ENCODE results near the gene GSK3A. TPM values are rescaled to one million over a fixed set of nuclear protein-coding genes. Genes with fewer than 3 reads are reported as not detected.

GSK3A gene
- 10 to 100 TPM; 38.2 to 39.0 TPM for total RNA-seq

DNA sequence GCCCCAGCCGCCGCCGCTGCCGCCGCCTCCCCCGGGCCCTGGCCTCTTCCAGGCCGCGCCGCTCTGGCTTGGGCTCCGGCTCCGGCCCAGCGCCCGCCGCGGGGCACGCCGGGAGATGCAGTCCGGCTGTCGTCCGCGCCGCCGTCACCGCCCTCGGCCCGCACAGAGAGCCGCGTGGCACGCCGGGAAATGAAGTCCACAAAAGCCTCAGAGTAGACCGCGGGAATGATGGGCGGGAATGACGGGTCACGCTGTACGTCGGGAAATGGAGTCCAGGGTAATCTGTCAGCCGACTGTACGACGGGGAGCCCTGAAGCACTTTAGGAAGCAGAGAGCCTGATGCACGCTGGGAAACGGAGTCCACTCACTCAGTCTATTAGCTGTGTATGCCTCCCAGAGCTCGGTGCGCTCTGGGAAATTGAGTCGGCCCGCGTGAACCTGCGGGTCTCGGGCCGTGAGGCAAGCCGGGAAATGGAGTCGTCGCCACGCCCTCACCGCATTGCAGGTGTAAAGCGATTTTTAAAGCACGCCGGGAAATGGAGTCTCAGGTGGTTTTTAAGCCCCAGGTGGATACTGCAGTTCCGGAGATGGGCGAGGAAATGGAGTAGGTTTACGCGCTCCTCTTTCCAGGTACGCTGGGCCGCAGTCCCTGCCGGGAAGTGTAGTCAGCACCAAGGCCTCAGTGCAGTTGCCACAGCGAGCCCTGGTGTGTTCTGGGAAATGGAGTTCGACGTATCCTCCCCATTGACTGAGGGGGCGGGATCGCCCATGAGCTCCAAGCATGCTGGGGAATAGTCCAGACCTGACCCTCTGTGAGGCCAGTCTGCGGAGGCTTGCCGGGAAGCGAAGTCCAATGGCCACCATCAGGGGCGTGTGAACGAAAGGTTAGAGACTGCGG, at the start of gene GSK3A:
Gene GSK3A (minus strand): TSS at position 91 of the 898 bp plus-strand sequence. CDS start 137 bp downstream, outside the sequence.
- Mint-ChIP-seq H3K27me3 (no peaks in the 10 kb centered on the region), H3K36me3 (peaks cover 13% of the 10 kb centered on the region), H3K9me3 (no peaks in the 10 kb centered on the region), H3K27ac (peak within 1 kb of the TSS; percentile 96), H3K4me1 (peaks cover 50% of the 10 kb centered on the region), H3K4me3 (peak within 1 kb of the TSS; percentile 94)
- peak; percentile 97 for DNase-seq

DNA sequence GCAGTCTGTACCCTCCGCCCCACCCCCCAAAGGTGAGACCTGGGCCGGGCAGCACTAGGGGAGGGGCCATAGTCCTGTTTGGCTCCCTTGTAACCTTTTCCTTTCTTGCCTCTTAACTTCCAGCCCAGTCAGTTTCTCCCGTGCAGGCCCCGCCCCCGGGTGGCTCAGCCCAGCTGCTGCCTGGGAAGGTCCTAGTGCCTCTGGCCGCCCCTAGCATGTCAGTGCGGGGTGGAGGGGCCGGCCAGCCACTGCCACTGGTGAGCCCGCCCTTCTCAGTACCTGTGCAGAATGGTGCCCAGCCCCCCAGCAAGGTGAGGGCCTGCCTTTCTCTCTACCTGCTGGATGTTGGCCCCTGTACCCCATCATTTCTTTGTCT, 49.0 kb upstream of the GSK3A start:
- no peak overlapping the region for H3K27ac Mint-ChIP-seq
- no peaks in the 10 kb centered on the region for H3K9me3 Mint-ChIP-seq

DNA sequence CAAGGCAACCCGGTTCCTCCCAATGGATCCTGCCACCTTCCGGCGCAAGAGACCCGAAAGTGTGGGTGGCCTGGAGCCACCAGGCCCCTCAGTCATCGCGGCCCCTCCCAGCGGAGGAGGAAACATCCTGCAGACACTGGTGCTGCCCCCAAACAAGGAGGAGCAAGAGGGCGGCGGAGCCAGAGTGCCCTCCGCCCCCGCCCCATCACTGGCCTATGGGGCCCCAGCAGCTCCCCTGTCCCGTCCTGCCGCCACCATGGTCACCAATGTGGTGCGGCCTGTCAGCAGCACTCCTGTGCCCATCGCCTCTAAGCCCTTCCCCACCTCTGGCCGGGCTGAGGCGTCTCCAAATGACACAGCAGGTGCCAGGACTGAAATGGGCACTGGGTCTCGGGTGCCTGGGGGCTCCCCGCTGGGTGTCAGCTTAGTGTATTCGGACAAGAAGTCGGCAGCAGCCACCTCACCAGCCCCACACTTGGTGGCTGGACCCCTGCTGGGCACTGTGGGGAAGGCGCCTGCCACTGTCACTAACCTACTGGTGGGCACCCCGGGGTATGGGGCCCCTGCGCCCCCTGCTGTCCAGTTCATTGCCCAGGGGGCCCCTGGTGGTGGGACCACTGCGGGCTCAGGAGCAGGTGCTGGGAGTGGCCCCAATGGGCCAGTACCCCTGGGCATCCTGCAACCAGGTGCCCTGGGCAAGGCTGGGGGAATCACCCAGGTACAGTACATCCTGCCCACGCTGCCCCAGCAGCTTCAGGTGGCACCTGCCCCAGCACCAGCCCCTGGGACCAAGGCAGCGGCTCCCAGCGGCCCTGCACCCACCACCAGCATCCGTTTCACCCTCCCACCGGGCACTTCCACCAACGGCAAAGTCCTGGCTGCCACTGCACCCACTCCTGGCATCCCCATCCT, 48.4 kb upstream of the GSK3A start:
- Mint-ChIP-seq H3K27ac (no peak overlapping the region), H3K27me3 (no peaks in the 10 kb centered on the region), H3K36me3 (peaks cover 9% of the 10 kb centered on the region), H3K4me3 (no peak overlapping the region), H3K4me1 (peaks cover 6% of the 10 kb centered on the region), H3K9me3 (no peaks in the 10 kb centered on the region)
- DNase-seq = peak; percentile 68

More for the DNA sequence above, 49.0 kb upstream of the GSK3A start:
- no peaks in the 10 kb centered on the region for H3K27me3 Mint-ChIP-seq
- peaks cover 4% of the 10 kb centered on the region for H3K4me1 Mint-ChIP-seq
- H3K4me3 Mint-ChIP-seq = no peak overlapping the region
- peaks cover 9% of the 10 kb centered on the region for H3K36me3 Mint-ChIP-seq
- DNase-seq = no peak

DNA sequence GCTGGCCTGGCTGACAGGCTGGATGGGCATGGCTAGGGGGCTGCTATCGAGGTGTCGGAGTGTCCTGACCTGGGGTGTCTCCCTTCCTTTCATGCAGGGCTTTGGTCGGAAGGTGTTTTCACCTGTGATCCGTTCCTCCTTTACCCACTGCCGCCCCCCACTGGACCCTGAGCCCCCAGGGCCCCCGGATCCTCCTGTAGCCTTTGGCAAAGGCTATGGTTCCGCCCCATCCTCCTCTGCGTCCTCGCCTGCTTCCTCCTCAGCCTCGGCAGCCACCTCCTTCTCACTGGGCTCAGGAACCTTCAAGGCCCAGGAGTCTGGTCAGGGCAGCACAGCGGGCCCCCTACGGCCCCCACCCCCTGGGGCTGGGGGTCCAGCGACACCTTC, 47.7 kb upstream of the GSK3A start:
- no peak overlapping the region for H3K27ac Mint-ChIP-seq
- peaks cover 9% of the 10 kb centered on the region for H3K4me1 Mint-ChIP-seq
- H3K36me3 Mint-ChIP-seq = peaks cover 9% of the 10 kb centered on the region
- no peaks in the 10 kb centered on the region for H3K27me3 Mint-ChIP-seq
- H3K9me3 Mint-ChIP-seq = no peaks in the 10 kb centered on the region
- no peak overlapping the region for H3K4me3 Mint-ChIP-seq
- DNase-seq = no peak

DNA sequence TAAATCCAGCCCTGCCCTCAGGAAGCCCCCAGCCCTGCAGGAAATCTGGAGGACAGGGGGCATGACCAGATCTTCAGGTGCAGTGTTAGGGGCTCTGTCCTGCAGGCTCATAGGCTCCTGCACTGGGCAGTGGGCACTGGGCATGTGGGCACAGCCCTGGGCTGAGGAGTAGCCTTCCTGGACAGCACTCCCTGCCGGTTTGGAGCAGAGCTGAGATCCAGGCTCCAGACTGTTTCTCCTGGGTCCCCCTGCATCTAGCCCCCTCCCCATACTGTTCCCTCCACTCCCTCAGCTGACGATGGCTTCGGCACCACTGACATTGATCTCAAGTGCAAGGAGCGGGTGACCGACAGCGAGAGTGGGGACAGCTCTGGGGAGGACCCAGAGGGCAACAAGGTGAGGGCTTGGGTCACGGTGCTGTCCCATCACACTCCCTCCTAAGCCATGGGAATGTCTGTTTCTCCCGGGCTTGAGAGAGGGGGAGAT, 47.2 kb upstream of the GSK3A start:
- Mint-ChIP-seq H3K36me3 (peaks cover 13% of the 10 kb centered on the region), H3K4me1 (peaks cover 14% of the 10 kb centered on the region), H3K27ac (no peak overlapping the region), H3K27me3 (no peaks in the 10 kb centered on the region), H3K4me3 (no peak overlapping the region), H3K9me3 (no peaks in the 10 kb centered on the region)
- DNase-seq = no peak

DNA sequence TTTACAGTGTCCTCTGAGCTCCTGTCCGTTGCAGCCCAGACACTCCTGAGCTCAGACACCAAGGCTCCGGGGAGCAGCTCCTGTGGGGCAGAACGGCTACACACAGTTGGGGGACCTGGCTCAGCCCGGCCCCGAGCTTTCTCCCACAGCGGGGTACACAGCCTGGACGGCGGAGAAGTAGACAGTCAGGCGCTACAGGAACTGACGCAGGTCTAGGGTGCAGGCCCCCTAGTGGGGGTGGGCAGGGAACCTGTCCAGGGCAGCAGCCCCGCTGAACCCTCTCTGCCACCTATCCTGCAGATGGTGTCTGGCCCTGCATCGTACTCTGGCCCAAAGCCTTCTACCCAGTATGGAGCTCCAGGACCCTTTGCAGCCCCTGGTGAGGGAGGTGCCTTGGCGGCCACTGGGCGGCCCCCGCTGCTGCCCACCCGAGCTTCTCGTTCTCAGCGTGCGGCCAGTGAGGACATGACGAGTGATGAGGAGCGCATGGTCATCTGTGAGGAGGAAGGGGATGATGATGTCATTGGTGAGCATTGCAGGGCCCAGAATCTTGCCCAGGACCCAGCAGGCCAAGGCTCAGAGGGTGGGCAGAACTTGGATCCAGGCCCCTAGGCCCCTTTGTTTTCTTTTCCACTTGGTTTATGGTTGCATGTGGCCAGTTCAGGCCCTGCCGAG, 46.6 kb upstream of the GSK3A start:
- no peaks in the 10 kb centered on the region for H3K9me3 Mint-ChIP-seq
- H3K27ac Mint-ChIP-seq = no peak overlapping the region
- peaks cover 13% of the 10 kb centered on the region for H3K36me3 Mint-ChIP-seq
- H3K27me3 Mint-ChIP-seq = no peaks in the 10 kb centered on the region
- DNase-seq = no peak
- H3K4me3 Mint-ChIP-seq = no peak overlapping the region
- H3K4me1 Mint-ChIP-seq = peaks cover 14% of the 10 kb centered on the region

DNA sequence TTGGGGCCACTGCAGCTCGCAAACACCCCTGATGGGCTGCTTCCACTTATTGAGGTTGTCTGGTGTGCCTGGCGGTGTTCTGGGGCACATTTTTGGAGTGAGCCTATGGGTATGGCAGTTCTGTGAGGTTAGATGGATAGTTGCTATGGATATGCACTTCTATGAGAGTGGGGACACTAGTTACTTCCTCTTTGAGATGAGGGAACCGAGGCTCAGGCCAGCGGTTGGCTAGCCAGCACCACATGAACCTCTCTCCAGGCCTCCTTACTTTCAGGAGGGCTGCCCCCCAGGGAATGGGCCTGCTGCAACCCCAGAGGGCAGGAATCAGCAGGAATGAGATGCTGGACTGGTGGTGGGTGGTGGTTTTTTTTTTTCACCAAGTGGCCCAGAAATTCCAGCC, 46.0 kb upstream of the GSK3A start:
- H3K27me3 Mint-ChIP-seq = no peaks in the 10 kb centered on the region
- peaks cover 12% of the 10 kb centered on the region for H3K36me3 Mint-ChIP-seq
- no peaks in the 10 kb centered on the region for H3K9me3 Mint-ChIP-seq
- H3K4me1 Mint-ChIP-seq = peaks cover 14% of the 10 kb centered on the region
- no peak overlapping the region for H3K4me3 Mint-ChIP-seq
- H3K27ac Mint-ChIP-seq = no peak overlapping the region
- DNase-seq = no peak

DNA sequence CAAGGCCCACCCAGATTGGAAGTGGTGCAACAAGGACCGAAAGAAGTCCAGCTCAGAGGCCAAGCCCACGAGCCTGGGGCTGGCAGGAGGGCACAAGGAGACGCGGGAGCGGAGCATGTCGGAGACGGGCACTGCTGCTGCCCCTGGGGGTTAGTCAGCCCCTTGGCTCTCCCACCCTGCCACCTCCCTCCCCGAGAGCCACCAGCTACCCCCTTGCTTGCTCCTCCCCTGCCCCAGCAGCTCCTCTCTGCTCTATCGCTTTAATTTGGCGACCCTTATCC, 45.4 kb upstream of the GSK3A start:
- Mint-ChIP-seq H3K27ac (no peak overlapping the region), H3K4me1 (peaks cover 14% of the 10 kb centered on the region), H3K4me3 (no peak overlapping the region), H3K27me3 (no peaks in the 10 kb centered on the region), H3K36me3 (peaks cover 10% of the 10 kb centered on the region), H3K9me3 (no peaks in the 10 kb centered on the region)
- DNase-seq = no peak

DNA sequence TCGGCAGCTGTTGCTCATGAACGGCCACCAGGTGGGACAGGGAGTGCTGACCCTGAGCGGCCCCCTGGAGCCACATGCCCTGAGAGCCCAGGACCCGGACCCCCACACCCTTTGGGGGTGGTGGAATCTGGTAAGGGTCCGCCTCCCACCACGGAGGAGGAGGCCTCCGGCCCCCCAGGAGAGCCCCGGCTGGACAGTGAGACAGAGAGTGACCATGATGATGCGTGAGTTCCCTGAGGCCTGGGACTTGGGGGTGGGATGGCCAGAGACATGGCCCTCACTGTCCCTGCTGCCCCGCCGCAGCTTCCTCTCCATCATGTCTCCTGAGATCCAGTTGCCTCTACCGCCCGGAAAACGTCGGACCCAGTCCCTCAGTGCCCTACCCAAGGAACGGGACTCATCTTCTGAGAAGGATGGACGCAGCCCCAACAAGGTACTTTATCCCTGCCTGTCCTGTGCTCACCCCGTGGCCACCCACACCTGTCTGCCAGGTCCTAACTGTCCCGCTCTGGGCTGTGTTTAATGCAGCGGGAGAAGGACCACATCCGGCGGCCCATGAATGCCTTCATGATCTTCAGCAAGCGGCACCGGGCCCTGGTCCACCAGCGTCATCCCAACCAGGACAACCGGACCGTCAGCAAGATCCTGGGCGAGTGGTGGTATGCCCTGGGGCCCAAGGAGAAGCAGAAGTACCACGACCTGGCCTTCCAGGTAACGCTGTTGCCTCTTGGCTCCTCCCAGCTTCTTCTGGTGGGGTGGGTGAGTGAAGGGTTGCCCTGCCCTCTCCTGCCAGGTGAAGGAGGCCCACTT, 44.8 kb upstream of the GSK3A start:
- Mint-ChIP-seq H3K4me3 (no peak overlapping the region), H3K9me3 (no peaks in the 10 kb centered on the region), H3K27ac (no peak overlapping the region), H3K27me3 (no peaks in the 10 kb centered on the region), H3K4me1 (peaks cover 18% of the 10 kb centered on the region), H3K36me3 (peaks cover 10% of the 10 kb centered on the region)
- no peak for DNase-seq

DNA sequence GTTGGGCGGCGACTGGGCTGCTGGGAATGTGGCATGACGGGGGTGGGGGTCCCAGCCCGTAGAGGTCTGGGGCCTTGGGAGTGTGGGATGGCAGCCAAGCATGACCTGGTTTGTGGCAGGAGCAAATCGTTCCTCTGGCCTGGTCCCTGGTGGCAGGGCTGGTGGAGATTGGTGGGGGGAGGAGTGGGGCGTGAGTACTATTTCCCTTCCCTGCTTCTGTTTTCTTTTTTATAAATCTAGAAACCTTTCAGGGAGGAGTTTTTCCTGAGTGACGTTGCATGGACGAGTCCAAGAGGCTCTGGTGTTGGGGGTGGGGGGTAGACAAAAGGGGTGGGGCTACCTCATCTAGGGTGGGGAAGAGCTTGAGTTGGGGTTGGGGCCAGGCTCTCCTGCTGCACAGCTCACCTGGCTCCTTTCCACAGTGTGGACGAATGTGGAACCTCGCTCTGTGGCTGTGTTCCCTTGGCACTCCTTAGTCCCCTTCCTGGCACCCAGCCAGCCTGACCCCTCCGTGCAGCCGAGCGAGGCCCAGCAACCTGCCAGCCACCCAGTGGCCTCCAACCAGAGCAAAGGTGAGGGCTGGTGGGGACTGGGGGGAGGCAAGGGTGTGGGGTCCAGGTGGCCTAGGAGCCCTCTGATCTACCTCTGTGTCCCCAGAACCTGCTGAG, 44.1 kb upstream of the GSK3A start:
- H3K27ac Mint-ChIP-seq = peak overlapping the region; percentile 39
- H3K27me3 Mint-ChIP-seq = no peaks in the 10 kb centered on the region
- peak overlapping the region; percentile 38 for H3K4me3 Mint-ChIP-seq
- DNase-seq = no peak
- peaks cover 7% of the 10 kb centered on the region for H3K36me3 Mint-ChIP-seq
- H3K4me1 Mint-ChIP-seq = peaks cover 25% of the 10 kb centered on the region
- no peaks in the 10 kb centered on the region for H3K9me3 Mint-ChIP-seq

DNA sequence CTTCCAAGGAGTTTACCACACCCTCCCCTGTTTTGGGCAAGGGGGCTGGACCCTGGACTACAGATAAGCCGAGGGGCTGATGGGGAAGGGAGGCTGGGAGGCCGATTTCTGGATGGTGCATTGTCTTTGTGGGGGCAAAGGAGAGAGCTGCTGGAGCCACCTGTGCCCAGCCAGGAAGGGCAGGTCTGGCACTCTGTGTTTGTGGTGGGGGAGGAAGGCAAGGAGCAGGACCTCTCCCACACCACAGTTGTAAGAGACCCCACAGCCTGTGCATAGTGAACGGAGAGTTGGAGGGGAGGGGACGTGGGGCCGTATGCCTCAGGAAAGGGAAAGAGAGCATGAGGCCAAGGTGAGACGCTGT, 43.6 kb upstream of the GSK3A start:
- H3K4me1 Mint-ChIP-seq = peaks cover 28% of the 10 kb centered on the region
- H3K4me3 Mint-ChIP-seq = peak overlapping the region; percentile 38
- H3K9me3 Mint-ChIP-seq = no peaks in the 10 kb centered on the region
- peaks cover 4% of the 10 kb centered on the region for H3K36me3 Mint-ChIP-seq
- H3K27me3 Mint-ChIP-seq = no peaks in the 10 kb centered on the region
- peak overlapping the region; percentile 39 for H3K27ac Mint-ChIP-seq
- no peak for DNase-seq

DNA sequence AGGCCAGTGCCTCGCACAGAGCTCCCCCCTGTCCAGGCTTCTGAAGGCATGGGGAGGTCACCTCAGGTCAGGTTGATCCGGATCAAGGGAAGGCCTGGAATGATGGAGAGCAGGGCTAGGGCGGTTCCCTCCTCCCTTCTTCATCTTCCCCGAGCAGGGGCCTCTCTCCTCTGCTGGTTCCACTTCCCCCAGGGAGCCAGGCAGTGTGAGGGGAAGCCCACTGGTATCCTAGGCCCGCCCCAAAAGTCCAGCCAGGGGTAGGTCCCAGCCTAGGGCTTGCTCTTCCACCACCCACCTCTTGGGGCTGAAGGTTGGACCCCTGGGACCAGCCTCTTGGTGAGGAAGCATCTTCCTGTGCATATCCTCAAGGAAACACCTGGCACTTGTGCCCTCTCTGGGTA, 43.1 kb upstream of the GSK3A start:
- Mint-ChIP-seq H3K4me1 (peaks cover 28% of the 10 kb centered on the region), H3K4me3 (peak overlapping the region; percentile 95), H3K27me3 (no peaks in the 10 kb centered on the region), H3K36me3 (peaks cover 4% of the 10 kb centered on the region), H3K27ac (no peak overlapping the region), H3K9me3 (no peaks in the 10 kb centered on the region)
- DNase-seq = no peak

DNA sequence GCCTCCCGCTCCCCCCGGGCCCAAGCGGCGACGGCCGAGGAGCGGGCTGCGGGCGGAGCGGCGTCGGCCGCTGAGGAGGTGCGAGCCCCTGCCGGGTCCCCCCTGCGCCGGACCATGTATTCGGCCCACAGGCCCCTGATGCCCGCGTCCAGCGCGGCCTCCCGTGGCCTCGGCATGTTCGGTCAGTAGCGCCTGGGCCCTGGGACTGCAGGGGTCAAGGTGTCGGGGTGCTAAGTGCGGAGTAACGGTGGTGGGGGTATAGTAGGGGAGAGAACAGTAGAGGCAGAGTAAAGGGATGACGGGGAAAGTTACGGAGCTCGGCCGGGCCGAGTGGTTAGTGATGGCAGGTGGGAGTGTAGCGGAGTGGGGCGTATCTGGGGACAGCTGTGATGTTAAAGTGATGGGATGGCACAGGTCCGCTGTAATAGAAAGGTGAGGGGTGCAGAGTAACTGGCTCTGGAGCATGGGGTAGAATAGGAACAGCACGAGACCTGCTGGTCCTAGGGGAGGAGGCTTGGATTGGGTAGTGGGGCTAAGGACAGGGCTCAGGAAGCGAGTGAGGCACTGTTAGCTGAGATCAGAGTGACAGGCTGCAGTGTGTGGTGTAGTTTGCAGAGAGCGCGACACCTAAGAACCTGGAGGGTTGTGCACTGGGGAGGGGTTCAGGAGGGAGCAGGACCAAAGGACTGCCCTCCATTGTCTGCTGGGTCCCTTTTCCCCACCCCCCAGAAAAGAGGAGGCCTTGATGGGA, 42.4 kb upstream of the GSK3A start:
- peak overlapping the region; percentile 67 for H3K27ac Mint-ChIP-seq
- H3K4me1 Mint-ChIP-seq = peaks cover 28% of the 10 kb centered on the region
- H3K27me3 Mint-ChIP-seq = no peaks in the 10 kb centered on the region
- H3K9me3 Mint-ChIP-seq = no peaks in the 10 kb centered on the region
- DNase-seq = no peak
- H3K36me3 Mint-ChIP-seq = peaks cover 4% of the 10 kb centered on the region
- H3K4me3 Mint-ChIP-seq = peak overlapping the region; percentile 95

All from activated naive CD8-positive, alpha-beta T cell treated with anti-CD3 and anti-CD28 coated beads for 36 hours (primary cell).